Bronchus fibroblast of lung (primary cell): ENCODE data around the gene C6orf47. TPM values are rescaled to one million over a fixed set of nuclear protein-coding genes. Genes with fewer than 3 reads are reported as not detected.

ENCODE experiments used
- total RNA-seq: library from RNA; depleted of rRNA; stranded (reverse); fragments of >200 nt; gene quantifications from 2 replicates; pipeline ENCODE4 v1.2.3, GENCODE V29; 2015

The C6orf47 gene
- 15.6 and 17.7 TPM in 2 replicates for total RNA-seq

DNA sequence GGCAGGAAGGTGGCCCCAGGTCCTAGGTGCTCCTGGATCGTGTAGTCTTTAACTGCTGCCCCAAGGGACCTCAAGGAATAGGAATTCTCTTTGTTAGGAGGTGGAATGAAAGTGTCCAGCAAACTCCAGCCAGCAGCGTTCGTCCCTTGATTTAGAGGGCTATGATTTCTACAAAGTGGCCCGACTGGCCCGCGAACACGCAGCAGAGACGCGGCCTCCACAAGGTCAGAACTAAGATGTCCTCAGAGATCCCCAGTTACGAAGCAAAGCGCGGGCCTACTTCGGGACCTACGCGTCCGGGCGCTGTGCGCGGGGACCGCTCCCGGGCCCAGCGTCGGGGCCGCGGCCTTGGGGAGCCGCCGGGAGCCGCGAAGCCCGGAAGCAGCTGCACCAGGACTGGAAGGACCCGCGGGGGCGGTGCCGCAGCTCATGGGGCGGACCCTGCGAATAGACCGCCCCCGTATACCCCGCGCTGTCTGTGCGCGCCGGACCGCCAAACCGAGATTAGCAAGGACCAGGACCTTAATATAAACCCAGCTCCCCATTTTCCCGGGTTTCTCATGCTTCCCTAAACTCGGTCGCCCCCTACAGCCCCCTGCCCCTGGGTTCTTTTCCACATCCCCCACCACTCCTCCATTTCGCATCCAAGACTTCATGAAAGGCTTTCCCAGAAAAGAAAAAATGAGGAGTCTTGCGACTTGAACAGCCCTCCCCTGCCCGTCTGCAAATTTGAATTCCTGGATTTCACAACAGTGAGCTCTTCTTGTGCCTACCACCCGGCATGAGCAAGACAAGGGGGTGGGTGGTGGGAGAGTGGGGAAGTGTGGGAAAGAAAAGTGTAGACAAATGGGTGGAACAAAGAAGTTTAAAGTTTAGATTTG, at the start of gene C6orf47:
TSS of gene C6orf47 (minus strand) at position 398 of the 881 bp plus-strand sequence. CDS start 831 bp downstream, outside the sequence.

GRCh38 chr6:31706599-31706998, 46.0 kb upstream of the C6orf47 start, which contains the start of gene LY6G6F:
Gene LY6G6F, plus strand, starts transcription at chr6:31706866. Its CDS starts 41 bp downstream, at chr6:31706907.

DNA sequence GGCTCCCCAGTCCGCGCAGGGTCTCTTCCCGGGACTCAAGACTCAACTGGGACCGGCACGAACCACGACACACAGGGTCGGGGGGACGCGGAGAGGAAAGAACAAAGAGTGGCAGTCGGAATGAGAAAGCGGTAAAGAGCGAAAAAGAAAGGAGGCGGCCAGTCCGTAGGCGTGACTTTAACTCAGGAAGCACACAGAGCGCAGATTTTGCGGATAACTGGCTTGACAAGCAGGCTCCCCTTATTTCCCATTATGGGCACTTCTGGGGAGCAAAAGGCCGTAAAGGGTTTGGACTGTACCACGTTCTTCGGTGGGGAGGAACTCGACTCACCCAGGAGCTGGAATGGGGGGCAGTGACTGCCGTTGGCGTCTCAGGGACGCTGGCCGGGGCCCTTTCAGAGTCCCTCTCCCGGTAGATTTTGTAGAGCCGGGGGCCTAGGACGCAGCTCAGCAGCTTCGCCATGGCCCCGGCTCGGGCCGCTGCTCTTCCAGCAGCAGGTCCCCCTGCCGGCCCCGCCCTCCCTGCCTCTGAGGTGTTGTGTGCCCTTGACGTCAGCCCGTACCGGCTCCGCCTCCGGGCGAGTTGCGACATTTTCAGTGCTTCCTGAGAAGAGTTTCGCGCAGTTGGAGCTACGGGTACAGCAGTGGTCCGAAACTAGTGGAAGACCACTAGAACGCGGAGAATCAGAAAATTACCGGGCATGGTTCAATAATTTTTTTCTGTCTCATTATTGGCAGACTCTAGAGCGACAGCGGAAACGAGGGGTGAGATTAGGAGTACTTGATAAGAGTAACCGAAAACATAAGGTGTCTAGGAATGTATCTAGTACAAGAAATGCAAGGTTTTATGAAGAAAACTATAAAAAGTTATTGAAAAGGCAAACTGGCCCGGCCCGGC, 42.5 kb upstream of the C6orf47 start, which contains the start of gene ABHD16A:
TSS of gene ABHD16A (minus strand) at position 506 of the 898 bp plus-strand sequence. CDS start at position 463, 43 bp downstream.

GRCh38 chr6:31680226-31681134, 19.9 kb upstream of the C6orf47 start, which contains the start of gene LY6G5C:
Gene LY6G5C, minus strand, starts transcription at chr6:31681067. Its CDS starts 694 bp downstream, at chr6:31680373.

DNA sequence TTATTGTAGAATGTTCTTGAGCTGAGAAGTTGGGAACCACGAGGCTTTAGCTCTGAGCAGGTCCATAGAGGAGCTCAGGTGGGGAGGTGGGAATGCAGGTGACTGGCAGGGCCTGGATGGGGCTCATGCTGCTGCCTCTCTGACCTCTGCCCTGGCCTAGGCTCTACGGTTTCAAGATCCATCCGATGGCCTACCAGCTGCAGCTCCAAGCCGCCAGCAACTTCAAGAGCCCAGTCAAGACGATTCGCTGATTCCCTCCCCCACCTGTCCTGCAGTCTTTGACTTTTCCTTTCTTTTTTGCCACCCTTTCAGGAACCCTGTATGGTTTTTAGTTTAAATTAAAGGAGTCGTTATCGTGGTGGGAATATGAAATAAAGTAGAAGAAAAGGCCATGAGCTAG, 9.1 kb upstream of the C6orf47 start, which contains the start of gene LY6G5B:
TSS of gene LY6G5B (plus strand) at position 301 of the 400 bp plus-strand sequence. CDS start 975 bp downstream, outside the sequence.

GRCh38 chr6:31665501-31666336, 5.1 kb upstream of the C6orf47 start, which contains the start of gene CSNK2B:
Gene CSNK2B, plus strand, starts transcription at chr6:31666080. Its CDS starts 752 bp downstream, at chr6:31666832.

DNA sequence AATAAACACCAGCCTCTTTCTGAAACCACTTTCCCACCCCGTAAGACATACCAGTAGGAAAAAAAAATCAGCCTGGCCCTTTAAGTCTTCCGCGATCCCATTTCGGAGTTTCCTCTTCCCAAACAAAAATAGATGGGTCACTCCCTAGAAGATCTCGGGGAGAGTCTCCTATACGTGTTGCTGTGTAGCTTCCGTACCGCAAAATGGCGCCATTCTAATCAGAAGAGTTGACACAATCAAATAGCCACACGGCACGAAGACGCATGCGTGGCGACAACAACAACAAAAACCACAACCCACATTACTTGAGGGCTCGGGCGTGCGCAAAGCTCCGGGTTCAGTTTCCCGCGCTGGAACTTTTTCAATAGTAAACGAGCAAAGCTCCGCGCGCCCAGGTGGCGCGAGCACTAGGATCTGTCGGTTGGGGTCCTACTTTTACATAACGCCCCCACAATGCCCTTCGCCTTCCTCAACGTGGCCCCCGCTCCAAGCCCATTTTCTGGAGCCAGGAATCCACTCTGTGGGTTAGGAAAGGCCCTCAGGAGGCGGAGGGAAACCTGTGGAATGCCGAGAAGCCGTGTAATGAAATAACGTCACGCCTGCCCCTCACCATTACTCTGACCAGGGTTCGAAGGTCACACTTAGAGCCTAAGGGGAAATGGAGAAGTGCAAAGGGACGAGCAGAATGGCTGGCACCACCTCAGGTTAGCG, 4.4 kb upstream of the C6orf47 start, which contains the start of gene GPANK1:
TSS of gene GPANK1 (minus strand) at position 208 of the 711 bp plus-strand sequence. CDS start 519 bp downstream, outside the sequence.

DNA sequence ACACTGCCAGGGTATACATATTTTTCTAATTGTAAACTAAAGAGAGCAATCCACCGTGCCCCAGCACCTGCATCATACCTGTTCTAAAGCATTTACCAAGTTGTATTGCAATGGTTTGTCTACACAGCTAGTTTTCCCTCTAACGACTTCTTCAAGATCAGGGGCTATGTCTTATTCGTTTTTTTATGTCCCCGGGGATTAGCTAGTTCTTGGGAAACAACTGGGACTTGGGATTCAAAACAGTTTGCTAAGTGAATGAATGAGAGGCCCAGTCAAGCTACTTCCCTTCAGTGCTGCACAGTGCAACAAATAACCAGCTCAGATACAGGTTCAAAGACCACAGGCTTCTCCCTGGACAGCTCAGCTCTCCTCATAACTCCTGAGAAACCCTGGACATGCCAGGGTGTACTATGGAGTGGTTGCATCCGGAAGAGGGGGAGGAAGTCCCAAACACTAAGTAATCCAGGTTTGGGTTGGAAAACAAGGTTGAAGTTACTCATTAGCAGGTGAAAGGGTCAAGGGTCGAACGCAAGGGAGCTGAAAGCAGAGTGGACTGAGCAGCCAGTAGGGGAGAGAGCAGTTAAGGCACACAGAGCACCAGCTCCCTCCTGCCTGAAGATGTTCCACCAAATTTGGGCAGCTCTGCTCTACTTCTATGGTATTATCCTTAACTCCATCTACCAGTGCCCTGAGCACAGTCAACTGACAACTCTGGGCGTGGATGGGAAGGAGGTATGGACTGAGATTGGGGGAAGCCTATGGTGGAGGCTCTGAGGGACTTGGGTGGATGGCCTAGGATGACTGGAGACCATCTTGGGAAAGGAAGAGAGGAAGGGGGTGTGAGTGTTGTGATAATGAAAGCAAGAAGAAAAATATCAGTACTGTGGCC, 5.0 kb downstream of the C6orf47 start, which contains the start of gene APOM:
TSS of gene APOM (plus strand) at position 546 of the 889 bp plus-strand sequence. CDS start at position 619, 73 bp downstream.

GRCh38 chr6:31620586-31621319, 39.8 kb downstream of the C6orf47 start, which contains the start of gene PRRC2A:
Gene PRRC2A, plus strand, starts transcription at chr6:31620715. Its CDS starts 2,075 bp downstream, at chr6:31622790.

DNA sequence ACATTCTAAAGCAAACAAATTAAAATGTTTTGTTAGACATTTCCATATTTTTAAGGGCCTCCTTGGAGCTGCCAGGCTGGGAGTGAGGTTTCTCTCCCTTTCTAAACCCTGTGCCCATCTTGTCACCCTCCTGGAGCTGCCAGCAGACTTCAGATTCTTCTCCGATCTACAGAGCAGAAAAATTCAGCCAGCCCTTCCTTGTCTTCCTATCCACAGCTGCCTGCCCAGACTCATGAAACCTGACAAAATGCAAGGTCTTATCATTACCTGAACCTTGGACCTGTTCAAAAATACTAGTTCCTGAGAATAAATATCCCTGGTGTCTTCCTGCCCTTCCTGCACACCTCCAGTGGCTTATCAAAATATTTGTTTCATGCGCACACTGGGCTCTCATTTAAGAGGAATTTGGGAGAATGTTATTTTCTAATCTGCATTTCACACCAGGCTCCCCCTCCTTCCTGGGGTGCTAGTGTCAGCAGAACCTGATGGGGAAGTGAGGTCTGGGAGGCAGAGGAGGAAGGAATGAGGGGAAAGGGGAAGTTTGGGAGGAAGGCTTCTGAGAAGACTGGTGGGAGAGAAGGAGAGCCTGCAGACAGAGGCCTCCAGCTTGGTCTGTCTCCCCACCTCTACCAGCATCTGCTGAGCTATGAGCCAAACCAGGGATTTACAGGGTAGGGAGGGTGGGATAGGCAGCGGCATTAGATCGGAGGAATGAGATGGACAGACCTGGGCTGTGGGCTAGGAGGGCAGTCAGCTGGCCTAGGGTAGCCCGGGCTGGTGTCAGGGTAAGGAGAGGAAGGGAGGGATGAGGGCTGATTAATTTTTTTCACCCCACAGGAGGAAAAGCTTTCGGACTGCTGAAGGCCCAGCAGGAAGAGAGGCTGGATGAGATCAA, 45.6 kb downstream of the C6orf47 start, which contains the start of gene AIF1:
TSS of gene AIF1 (plus strand) at position 551 of the 895 bp plus-strand sequence. CDS start at position 647, 96 bp downstream.

Other genes starting within 250 kb of the C6orf47 start
- 22.4 and 24.2 TPM in 2 replicates for gene MICB, start 162.6 kb downstream of the C6orf47 start, total RNA-seq
- gene MCCD1, start 131.8 kb downstream of the C6orf47 start, total RNA-seq, result not detected in 2 replicates
- gene DDX39B, start 118.8 kb downstream of the C6orf47 start, total RNA-seq, result 498 and 551 TPM in 2 replicates
- 1.2 and 2.7 TPM in 2 replicates for gene ATP6V1G2, start 114.2 kb downstream of the C6orf47 start, total RNA-seq
- gene NFKBIL1, start 113.2 kb downstream of the C6orf47 start, total RNA-seq, result 17.7 and 19.9 TPM in 2 replicates
- not detected in 2 replicates for gene LTA, start 88.5 kb downstream of the C6orf47 start, total RNA-seq
- gene TNF, start 85.2 kb downstream of the C6orf47 start, total RNA-seq, result not detected in 2 replicates
- gene LTB, start 78.4 kb downstream of the C6orf47 start, total RNA-seq, result not detected in 2 replicates
- gene LST1, start 74.5 kb downstream of the C6orf47 start, total RNA-seq, result not detected in 2 replicates
- gene NCR3, start 67.8 kb downstream of the C6orf47 start, total RNA-seq, result not detected in 2 replicates
- gene AIF1, start 45.5 kb downstream of the C6orf47 start, total RNA-seq, result 0.15 TPM in 1 of 2 replicates, not detected in the other
- 103 and 107 TPM in 2 replicates for gene PRRC2A, start 40.1 kb downstream of the C6orf47 start, total RNA-seq
- gene BAG6, start 8.1 kb downstream of the C6orf47 start, total RNA-seq, result 265 and 271 TPM in 2 replicates
- 2.9 and 3.6 TPM in 2 replicates for gene APOM, start 4.9 kb downstream of the C6orf47 start, total RNA-seq
- gene GPANK1, start 4.2 kb upstream of the C6orf47 start, total RNA-seq, result 14.0 and 14.4 TPM in 2 replicates
- gene CSNK2B, start 5.3 kb upstream of the C6orf47 start, total RNA-seq, result 316 and 357 TPM in 2 replicates
- gene LY6G5B, start 9.2 kb upstream of the C6orf47 start, total RNA-seq, result 0.84 and 1.3 TPM in 2 replicates
- gene LY6G5C, start 20.3 kb upstream of the C6orf47 start, total RNA-seq, result 1.0 and 2.2 TPM in 2 replicates
- gene ABHD16A, start 42.5 kb upstream of the C6orf47 start, total RNA-seq, result 23.5 and 25.1 TPM in 2 replicates
- gene LY6G6F, start 46.1 kb upstream of the C6orf47 start, total RNA-seq, result not detected in 2 replicates
- gene LY6G6D, start 54.6 kb upstream of the C6orf47 start, total RNA-seq, result not detected in 2 replicates
- gene LY6G6C, start 61.0 kb upstream of the C6orf47 start, total RNA-seq, result not detected in 2 replicates
- gene MPIG6B, start 62.6 kb upstream of the C6orf47 start, total RNA-seq, result not detected in 2 replicates
- gene DDAH2, start 68.5 kb upstream of the C6orf47 start, total RNA-seq, result 56.0 and 63.8 TPM in 2 replicates
- gene CLIC1, start 75.8 kb upstream of the C6orf47 start, total RNA-seq, result 974 and 1,027 TPM in 2 replicates
- 10.9 and 15.5 TPM in 2 replicates for gene MSH5, start 79.2 kb upstream of the C6orf47 start, total RNA-seq
- 3.2 and 5.8 TPM in 2 replicates for gene SAPCD1, start 101.9 kb upstream of the C6orf47 start, total RNA-seq
- gene VWA7, start 116.5 kb upstream of the C6orf47 start, total RNA-seq, result 0.45 and 0.67 TPM in 2 replicates
- gene VARS1, start 135.0 kb upstream of the C6orf47 start, total RNA-seq, result 90.6 and 111 TPM in 2 replicates
- 133 and 134 TPM in 2 replicates for gene LSM2, start 146.2 kb upstream of the C6orf47 start, total RNA-seq
- gene HSPA1L, start 154.5 kb upstream of the C6orf47 start, total RNA-seq, result 0.30 and 0.50 TPM in 2 replicates
- gene HSPA1A, start 154.8 kb upstream of the C6orf47 start, total RNA-seq, result 56.3 and 60.4 TPM in 2 replicates
- gene HSPA1B, start 167.0 kb upstream of the C6orf47 start, total RNA-seq, result 112 and 118 TPM in 2 replicates
- gene NEU1, start 202.0 kb upstream of the C6orf47 start, total RNA-seq, result 53.8 and 61.4 TPM in 2 replicates
- gene SLC44A4, start 218.2 kb upstream of the C6orf47 start, total RNA-seq, result 0.45 TPM in 1 of 2 replicates, not detected in the other
- 38.7 and 39.8 TPM in 2 replicates for gene EHMT2, start 236.9 kb upstream of the C6orf47 start, total RNA-seq
- gene ZBTB12, start 241.3 kb upstream of the C6orf47 start, total RNA-seq, result 3.0 and 3.3 TPM in 2 replicates